ENCODE measurements around the gene LCK.

The LCK gene

DNA sequence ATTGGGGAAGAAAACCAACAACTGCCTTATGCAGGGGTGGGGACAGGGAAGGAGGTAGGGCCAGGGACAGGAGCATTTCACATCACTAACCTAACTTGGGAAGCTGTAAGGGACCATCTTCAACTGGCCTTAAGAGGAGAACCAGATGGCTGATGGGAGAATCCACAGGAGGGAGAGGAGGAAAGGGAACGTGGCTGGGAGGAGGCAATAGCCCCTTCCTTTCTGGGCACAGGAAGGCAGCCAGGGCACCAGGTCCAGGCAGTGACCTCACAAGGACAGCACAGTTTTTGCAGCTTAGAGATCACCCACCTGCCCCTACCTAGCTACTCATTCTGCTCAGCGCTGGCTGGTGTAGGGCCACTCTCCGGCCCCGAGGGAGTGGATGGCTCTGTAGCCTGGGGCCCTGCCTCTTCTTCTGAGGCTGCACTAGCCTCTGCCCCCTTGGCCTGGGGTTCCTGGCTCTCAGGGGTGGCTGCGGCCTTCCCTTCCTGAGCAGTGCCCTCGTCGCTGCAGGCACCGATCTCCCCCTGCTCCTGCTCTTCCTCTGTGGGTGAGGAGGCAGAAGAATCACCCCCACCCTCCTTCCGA is 83.3 kb downstream of the LCK start:
- no peaks in the 10 kb centered on the region for H3K9me3 Mint-ChIP-seq
- H3K27me3 Mint-ChIP-seq = peaks cover 5% of the 10 kb centered on the region
- intact Hi-C loops (cut with micrococcal nuclease) = no loop called here
- peaks cover 48% of the 10 kb centered on the region for H3K36me3 Mint-ChIP-seq (ENCODE audit: low read depth)
- peak overlapping the region; percentile 30 for H3K27ac Mint-ChIP-seq
- peaks cover 51% of the 10 kb centered on the region for H3K4me1 Mint-ChIP-seq (ENCODE audit: low read depth)
- peak overlapping the region; percentile 73 for H3K4me3 Mint-ChIP-seq

DNA sequence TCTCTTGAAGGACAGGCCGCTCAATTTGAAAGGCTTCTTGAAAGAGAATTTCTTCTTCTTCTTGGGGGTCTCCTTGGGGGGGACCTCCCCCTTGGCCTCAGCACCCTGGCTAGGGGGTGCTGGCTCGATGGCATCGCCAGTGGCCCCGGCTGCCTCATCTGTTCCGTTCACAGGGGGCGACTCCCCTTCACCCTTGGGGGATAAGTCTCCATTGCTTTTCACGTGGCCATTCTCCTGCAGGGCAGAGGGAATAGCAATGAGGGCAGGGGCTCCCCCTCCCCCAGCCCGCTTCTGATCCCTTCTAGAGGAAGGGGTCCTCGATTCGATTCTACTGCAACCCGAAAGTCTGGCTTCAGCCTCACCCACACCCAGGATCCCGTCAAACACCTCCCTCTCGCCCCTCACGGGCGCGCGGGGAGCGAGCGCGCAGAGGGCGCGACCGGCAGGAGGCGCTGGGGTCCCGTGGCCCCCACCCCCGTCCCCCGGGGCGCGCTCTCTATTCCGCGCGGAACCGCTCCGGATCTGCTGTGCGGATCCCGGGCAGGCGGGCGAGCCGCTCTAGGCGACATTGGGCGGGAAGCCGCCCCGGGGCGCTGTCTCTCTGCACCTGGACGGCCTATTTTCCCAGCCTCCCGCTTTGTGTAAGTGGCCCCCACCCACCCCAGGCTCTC is 83.9 kb downstream of the LCK start:
- no peaks in the 10 kb centered on the region for H3K9me3 Mint-ChIP-seq
- peak overlapping the region; percentile 30 for H3K27ac Mint-ChIP-seq
- H3K27me3 Mint-ChIP-seq = peaks cover 5% of the 10 kb centered on the region
- H3K4me3 Mint-ChIP-seq = peak overlapping the region; percentile 73
- intact Hi-C loops (cut with micrococcal nuclease) = loop anchor here (1.0 kb wide), 1 partner anchor 37 kb away; no protein-coding TSS in a partner anchor
- H3K36me3 Mint-ChIP-seq (ENCODE audit: low read depth) = peaks cover 42% of the 10 kb centered on the region
- H3K4me1 Mint-ChIP-seq (ENCODE audit: low read depth) = peaks cover 58% of the 10 kb centered on the region

DNA sequence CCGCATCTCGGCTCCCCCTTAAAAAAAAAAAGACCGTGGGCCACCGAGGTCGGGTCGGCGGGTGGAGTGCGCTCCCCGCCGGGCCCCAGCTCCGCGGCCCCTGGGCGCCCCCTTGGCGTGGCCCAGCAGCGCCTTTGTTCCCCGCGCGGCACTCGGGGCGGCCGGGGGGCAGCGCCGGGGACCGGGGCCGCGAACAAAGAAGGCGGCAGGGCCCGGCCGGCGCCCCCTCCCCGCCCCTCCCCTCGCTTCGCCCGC is 84.4 kb downstream of the LCK start:
- H3K36me3 Mint-ChIP-seq (ENCODE audit: low read depth) = peaks cover 37% of the 10 kb centered on the region
- intact Hi-C loops (cut with micrococcal nuclease) = loop anchor here (1.0 kb wide), 1 partner anchor 37 kb away; no protein-coding TSS in a partner anchor
- peaks cover 5% of the 10 kb centered on the region for H3K27me3 Mint-ChIP-seq
- H3K27ac Mint-ChIP-seq = no peak overlapping the region
- H3K9me3 Mint-ChIP-seq = no peaks in the 10 kb centered on the region
- H3K4me3 Mint-ChIP-seq = peak overlapping the region; percentile 73
- H3K4me1 Mint-ChIP-seq (ENCODE audit: low read depth) = peaks cover 62% of the 10 kb centered on the region

Measured in dendritic cell treated with granulocyte-macrophage colony-stimulating factor and Interleukin-4, amounts not matched to agents 40 ng/mL and 50 ng/mL, for 4 days (primary cell).